H1 (cell line): Measurements from ENCODE around the gene CEBPG. TPM values are rescaled to one million over a fixed set of nuclear protein-coding genes. Genes with fewer than 3 reads are reported as not detected.

Experiments used
- EGR1 ChIP-seq: IDR thresholded peaks from 2 replicates; pipeline ENCODE4 v1.6.1; 2011; ENCODE audit warnings: low read depth, low read length, borderline replicate concordance
- POU5F1 ChIP-seq: IDR thresholded peaks from 2 replicates; pipeline ENCODE4 v1.6.1; 2011; ENCODE audit warnings: low read depth, mild to moderate bottlenecking, low read length, moderate library complexity
- SAP30 ChIP-seq: fragments of 300-600 bp; sonication (generic); IDR thresholded peaks from 2 replicates; pipeline ENCODE4 v1.7.1; 2012; ENCODE audit warnings: low read length, moderate library complexity, mild to moderate bottlenecking, inconsistent platforms; ENCODE audit not compliant: insufficient read depth, insufficient replicate concordance
- TAF1 ChIP-seq: IDR thresholded peaks from 2 replicates; pipeline ENCODE4 v1.6.1; 2011; ENCODE audit warnings: mild to moderate bottlenecking, low read depth, low read length
- polyA plus RNA-seq, 7 experiments: library from polyadenylated mRNA; depleted of rRNA in 3 of 7; stranded (reverse) in 5 of 7; unstranded in 2 of 7; fragments of >200 nt in 5 of 7; fragments of 200-250 nt in 2 of 7; gene quantifications; 1 replicate in 5 of 7; 2 replicates in 1 of 7; 4 replicates in 1 of 7; pipeline versions ENCODE4 v1.2.1 to v1.2.3, GENCODE V29; 2011 to 2013; ENCODE audit warnings: missing spikeins in 2 of 7, mixed read lengths in 2 of 7
- total RNA-seq: library from RNA; stranded (reverse); fragmentation: NEBNext Ultra II Directional; extraction: Animal tissue kit (Norgen Biotek cat#: 25700); gene quantifications from 2 replicates; pipeline ENCODE4 v1.2.1, GENCODE V29; 2021
- TF ChIP-seq, protein P1 (sequence below), 3 experiments: IDR thresholded peaks; 1 replicate in 2 of 3; 2 replicates in 1 of 3; pipeline versions ENCODE4 v1.5.1 to v1.6.1; 2011; ENCODE audit warnings: low read length in 3 of 3, mild to moderate bottlenecking in 3 of 3, inconsistent platforms in 2 of 3, low read depth in 1 of 3, moderate library complexity in 1 of 3; ENCODE audit not compliant: insufficient read depth in 1 of 3; ENCODE audit errors: control extremely low read depth in 1 of 3

The CEBPG gene
- total and polyA plus RNA-seq, 2 of the 8 experiments (the other 6 are each of a cell fraction or from before 2014, with no cell fraction given): 12.3 to 35.4 TPM

DNA sequence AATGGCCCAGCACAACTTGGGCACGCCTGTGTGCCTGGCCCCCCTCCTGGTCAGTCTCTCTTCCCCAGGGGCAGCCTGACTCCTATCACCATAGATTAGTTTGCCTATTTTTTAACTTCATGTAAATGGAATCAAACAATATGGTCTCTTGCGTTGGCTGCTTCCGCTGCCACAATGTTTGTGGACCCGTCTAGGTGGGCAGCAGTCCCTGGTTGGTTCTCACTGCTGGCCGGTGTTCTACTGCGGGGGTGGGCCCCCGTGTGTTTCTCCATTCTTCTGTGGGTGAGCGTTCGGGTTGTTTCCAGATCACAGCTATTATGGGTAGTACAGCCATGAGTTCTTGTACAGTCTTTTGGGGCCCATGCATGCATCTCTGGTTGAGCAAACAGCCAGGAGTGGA, 47.3 kb downstream of the CEBPG start (continued):
- TF ChIP-seq, protein P1, sequence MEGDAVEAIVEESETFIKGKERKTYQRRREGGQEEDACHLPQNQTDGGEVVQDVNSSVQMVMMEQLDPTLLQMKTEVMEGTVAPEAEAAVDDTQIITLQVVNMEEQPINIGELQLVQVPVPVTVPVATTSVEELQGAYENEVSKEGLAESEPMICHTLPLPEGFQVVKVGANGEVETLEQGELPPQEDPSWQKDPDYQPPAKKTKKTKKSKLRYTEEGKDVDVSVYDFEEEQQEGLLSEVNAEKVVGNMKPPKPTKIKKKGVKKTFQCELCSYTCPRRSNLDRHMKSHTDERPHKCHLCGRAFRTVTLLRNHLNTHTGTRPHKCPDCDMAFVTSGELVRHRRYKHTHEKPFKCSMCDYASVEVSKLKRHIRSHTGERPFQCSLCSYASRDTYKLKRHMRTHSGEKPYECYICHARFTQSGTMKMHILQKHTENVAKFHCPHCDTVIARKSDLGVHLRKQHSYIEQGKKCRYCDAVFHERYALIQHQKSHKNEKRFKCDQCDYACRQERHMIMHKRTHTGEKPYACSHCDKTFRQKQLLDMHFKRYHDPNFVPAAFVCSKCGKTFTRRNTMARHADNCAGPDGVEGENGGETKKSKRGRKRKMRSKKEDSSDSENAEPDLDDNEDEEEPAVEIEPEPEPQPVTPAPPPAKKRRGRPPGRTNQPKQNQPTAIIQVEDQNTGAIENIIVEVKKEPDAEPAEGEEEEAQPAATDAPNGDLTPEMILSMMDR (IDR thresholded peaks at IDR 0.05; ENCODE audit: control extremely low read depth in 1 of 3, insufficient read depth in 1 of 3, low read depth in 1 of 3, low read length in 3 of 3): no peak
- TF ChIP-seq POU5F1 (no peak), TAF1 (no peak), SAP30 (no peak), EGR1 (no peak)
